ENCODE measurements around the gene CHD2.

CHD2 gene

GRCh38 chr15:92909136-92909781, 9.1 kb downstream of the CHD2 start:
- TF ChIP-seq, protein P1, sequence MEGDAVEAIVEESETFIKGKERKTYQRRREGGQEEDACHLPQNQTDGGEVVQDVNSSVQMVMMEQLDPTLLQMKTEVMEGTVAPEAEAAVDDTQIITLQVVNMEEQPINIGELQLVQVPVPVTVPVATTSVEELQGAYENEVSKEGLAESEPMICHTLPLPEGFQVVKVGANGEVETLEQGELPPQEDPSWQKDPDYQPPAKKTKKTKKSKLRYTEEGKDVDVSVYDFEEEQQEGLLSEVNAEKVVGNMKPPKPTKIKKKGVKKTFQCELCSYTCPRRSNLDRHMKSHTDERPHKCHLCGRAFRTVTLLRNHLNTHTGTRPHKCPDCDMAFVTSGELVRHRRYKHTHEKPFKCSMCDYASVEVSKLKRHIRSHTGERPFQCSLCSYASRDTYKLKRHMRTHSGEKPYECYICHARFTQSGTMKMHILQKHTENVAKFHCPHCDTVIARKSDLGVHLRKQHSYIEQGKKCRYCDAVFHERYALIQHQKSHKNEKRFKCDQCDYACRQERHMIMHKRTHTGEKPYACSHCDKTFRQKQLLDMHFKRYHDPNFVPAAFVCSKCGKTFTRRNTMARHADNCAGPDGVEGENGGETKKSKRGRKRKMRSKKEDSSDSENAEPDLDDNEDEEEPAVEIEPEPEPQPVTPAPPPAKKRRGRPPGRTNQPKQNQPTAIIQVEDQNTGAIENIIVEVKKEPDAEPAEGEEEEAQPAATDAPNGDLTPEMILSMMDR (IDR thresholded peaks at IDR 0.05): no peak
- Histone ChIP-seq H3K27me3 (ENCODE audit: control insufficient read depth, insufficient read depth, low read length) (no peaks in the 10 kb centered on the region), H3K4me2 (ENCODE audit: low read length) (peak overlapping the region; percentile 37), H3K4me1 (peaks cover 36% of the 10 kb centered on the region), H3K36me3 (ENCODE audit: control insufficient read depth, insufficient read depth, low read length) (no peaks in the 10 kb centered on the region), H3K9ac (no peak overlapping the region), H3K4me3 (ENCODE audit: low read depth, low read length) (no peak overlapping the region), H3K27ac (peak overlapping the region; percentile 98), H3K79me2 (peaks cover 68% of the 10 kb centered on the region), H3K9me3 (ENCODE audit: control insufficient read depth, low read length) (no peaks in the 10 kb centered on the region), H2AFZ (no peak overlapping the region)

GRCh38 chr15:92910451-92910850, 10.3 kb downstream of the CHD2 start:
- Histone ChIP-seq H3K27me3 (ENCODE audit: control insufficient read depth, insufficient read depth, low read length) (no peaks in the 10 kb centered on the region), H3K4me1 (peaks cover 41% of the 10 kb centered on the region), H3K79me2 (peaks cover 73% of the 10 kb centered on the region), H3K4me3 (ENCODE audit: low read depth, low read length) (no peak overlapping the region), H3K9me3 (ENCODE audit: control insufficient read depth, low read length) (no peaks in the 10 kb centered on the region), H3K27ac (peak overlapping the region; percentile 41), H2AFZ (no peak overlapping the region), H3K36me3 (ENCODE audit: control insufficient read depth, insufficient read depth, low read length) (no peaks in the 10 kb centered on the region), H3K4me2 (ENCODE audit: low read length) (peak overlapping the region; percentile 32), H3K9ac (no peak overlapping the region)
- TF ChIP-seq, protein P1 (IDR thresholded peaks at IDR 0.05): no peak

- no peaks in the 10 kb centered on the region for H3K9me3 ChIP-seq (ENCODE audit: control insufficient read depth, low read length)
- H2AFZ ChIP-seq: no peak overlapping the region
- peaks cover 35% of the 10 kb centered on the region for H3K4me1 ChIP-seq
- peaks cover 61% of the 10 kb centered on the region for H3K79me2 ChIP-seq
- H3K4me3 ChIP-seq (ENCODE audit: low read depth, low read length): no peak overlapping the region
- H3K4me2 ChIP-seq (ENCODE audit: low read length): peak overlapping the region; percentile 36
- no peaks in the 10 kb centered on the region for H3K27me3 ChIP-seq (ENCODE audit: control insufficient read depth, insufficient read depth, low read length)
- no peaks in the 10 kb centered on the region for H3K36me3 ChIP-seq (ENCODE audit: control insufficient read depth, insufficient read depth, low read length)
- H3K27ac ChIP-seq: peak overlapping the region; percentile 71
- no peak overlapping the region for H3K9ac ChIP-seq
- TF ChIP-seq, protein P1 (IDR thresholded peaks at IDR 0.05): no peak
Observed at GRCh38 chr15:92914103-92914499, 14.0 kb downstream of the CHD2 start.

DNA sequence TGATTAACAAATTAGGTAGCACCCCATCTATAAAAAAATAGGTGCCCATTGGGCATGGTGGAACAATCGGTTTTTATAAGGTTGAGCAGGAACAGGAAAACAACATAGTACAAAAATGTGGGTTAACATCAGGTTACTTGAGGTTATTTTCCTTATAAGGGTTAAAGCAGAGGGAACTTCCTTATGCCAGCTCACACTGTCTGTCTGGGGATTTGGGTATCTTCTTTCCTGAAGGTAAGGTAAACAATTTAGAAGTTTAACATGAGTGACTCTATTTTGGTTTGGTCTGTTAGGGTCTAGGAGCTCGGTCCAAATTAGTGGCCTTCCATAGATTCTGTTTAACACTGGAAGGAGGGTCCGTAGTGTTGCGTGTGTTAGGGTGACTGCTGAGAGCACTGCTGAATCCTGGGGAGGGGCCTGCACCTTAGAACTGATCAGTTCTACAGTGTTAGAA, 14.7 kb downstream of the CHD2 start:
- Histone ChIP-seq H3K9ac (no peak overlapping the region), H3K4me3 (ENCODE audit: low read depth, low read length) (no peak overlapping the region), H2AFZ (no peak overlapping the region)

More for the DNA sequence above, 14.7 kb downstream of the CHD2 start:
- peak overlapping the region; percentile 71 for H3K27ac ChIP-seq
- H3K27me3 ChIP-seq (ENCODE audit: control insufficient read depth, insufficient read depth, low read length): no peaks in the 10 kb centered on the region
- H3K36me3 ChIP-seq (ENCODE audit: control insufficient read depth, insufficient read depth, low read length): no peaks in the 10 kb centered on the region
- H3K9me3 ChIP-seq (ENCODE audit: control insufficient read depth, low read length): no peaks in the 10 kb centered on the region
- peak overlapping the region; percentile 36 for H3K4me2 ChIP-seq (ENCODE audit: low read length)
- peaks cover 31% of the 10 kb centered on the region for H3K4me1 ChIP-seq
- peaks cover 63% of the 10 kb centered on the region for H3K79me2 ChIP-seq
- TF ChIP-seq, protein P1 (IDR thresholded peaks at IDR 0.05): no peak

All from parathyroid adenoma (tissue), 2 donors.